ENCODE results near the gene GAS7. TPM values are rescaled to one million over a fixed set of nuclear protein-coding genes. Genes with fewer than 3 reads are reported as not detected.

The GAS7 gene
- total RNA-seq, 1 donor from 2014 or later = 72.7 TPM

GRCh38 chr17:10082795-10083194, 115.6 kb downstream of the GAS7 start:
- TF ChIP-seq, protein P1, sequence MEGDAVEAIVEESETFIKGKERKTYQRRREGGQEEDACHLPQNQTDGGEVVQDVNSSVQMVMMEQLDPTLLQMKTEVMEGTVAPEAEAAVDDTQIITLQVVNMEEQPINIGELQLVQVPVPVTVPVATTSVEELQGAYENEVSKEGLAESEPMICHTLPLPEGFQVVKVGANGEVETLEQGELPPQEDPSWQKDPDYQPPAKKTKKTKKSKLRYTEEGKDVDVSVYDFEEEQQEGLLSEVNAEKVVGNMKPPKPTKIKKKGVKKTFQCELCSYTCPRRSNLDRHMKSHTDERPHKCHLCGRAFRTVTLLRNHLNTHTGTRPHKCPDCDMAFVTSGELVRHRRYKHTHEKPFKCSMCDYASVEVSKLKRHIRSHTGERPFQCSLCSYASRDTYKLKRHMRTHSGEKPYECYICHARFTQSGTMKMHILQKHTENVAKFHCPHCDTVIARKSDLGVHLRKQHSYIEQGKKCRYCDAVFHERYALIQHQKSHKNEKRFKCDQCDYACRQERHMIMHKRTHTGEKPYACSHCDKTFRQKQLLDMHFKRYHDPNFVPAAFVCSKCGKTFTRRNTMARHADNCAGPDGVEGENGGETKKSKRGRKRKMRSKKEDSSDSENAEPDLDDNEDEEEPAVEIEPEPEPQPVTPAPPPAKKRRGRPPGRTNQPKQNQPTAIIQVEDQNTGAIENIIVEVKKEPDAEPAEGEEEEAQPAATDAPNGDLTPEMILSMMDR (conservative IDR thresholded peaks at IDR 0.05) = no peak
- H3K9me3 Mint-ChIP-seq = peaks cover 6% of the 10 kb centered on the region
- no peak for DNase-seq (ENCODE audit: low read depth, low spot score)
- H3K27me3 Mint-ChIP-seq (ENCODE audit: low read depth) = no peaks in the 10 kb centered on the region
- H3K27ac Mint-ChIP-seq (ENCODE audit: unreplicated experiment) = no peak overlapping the region
- H3K4me3 Mint-ChIP-seq = no peak overlapping the region
- peaks cover 2% of the 10 kb centered on the region for H3K36me3 Mint-ChIP-seq (ENCODE audit: low read depth)
- H3K4me1 Mint-ChIP-seq = peaks cover 8% of the 10 kb centered on the region

DNA sequence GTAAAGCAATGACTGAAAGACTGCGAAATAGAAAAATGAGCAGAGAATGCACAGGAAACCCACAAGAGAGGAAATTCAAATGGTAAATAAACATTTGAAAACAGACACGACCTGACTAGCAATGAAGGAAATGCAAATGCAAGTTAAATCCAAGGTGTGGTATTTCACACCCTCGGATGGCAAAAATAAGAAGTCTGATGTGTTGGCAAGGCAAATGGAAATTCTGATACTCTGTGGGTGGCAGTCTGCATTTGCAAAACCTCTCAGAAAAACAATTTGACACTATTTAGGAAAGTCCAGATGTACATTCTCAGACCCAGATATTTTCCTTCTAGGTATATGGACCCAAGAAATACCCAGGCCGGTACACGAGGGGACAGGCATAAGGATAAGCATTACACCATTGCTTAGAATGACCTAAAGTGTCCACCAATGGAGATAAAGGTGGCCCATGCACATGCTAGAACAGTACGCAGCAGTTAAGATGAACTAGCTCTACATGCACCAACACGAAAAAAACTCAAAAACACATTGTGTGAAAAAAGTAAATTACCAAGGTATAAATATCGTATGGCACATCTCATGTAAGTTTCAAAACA, 116.7 kb downstream of the GAS7 start:
- no peak overlapping the region for H3K4me3 Mint-ChIP-seq
- TF ChIP-seq, protein P1 (conservative IDR thresholded peaks at IDR 0.05) = no peak
- peaks cover 3% of the 10 kb centered on the region for H3K36me3 Mint-ChIP-seq (ENCODE audit: low read depth)
- DNase-seq (ENCODE audit: low read depth, low spot score) = no peak
- H3K27me3 Mint-ChIP-seq (ENCODE audit: low read depth) = no peaks in the 10 kb centered on the region
- peaks cover 10% of the 10 kb centered on the region for H3K9me3 Mint-ChIP-seq
- H3K27ac Mint-ChIP-seq (ENCODE audit: unreplicated experiment) = no peak overlapping the region
- peaks cover 9% of the 10 kb centered on the region for H3K4me1 Mint-ChIP-seq

DNA sequence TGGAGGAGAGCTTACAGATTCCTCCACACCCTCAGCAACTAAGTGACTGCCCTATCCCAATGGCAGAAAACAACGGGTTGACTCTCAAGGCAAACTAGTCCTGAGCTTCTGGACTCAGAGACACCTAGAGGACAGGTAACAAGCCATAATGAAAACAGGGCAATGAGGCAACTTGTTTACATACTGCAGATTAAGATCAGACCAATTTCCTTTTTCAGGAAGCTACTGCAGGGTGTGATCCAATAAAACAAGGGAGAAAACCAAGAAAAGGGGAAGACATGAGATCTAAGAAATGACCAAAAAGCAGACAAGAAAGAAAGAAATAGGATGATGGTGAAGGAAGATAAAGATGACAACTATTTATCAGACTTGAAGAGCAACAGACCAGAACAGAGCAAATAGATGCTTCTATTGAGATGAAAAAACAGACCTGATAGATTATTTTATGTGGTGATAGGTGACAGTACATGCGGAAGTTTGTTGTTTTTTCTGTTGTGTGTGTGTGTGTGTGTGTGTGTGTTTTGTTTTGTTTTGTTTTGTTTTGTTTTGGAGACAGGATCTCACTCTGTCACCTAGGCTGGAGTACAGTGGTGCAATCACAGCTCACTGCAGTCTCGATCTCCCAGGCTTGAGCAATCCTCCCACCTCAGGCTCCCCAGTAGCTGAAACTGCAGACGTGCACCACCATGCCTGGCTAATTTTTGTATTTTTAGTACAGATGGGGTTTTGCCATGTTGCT, 120.7 kb downstream of the GAS7 start:
- TF ChIP-seq, protein P1 (conservative IDR thresholded peaks at IDR 0.05) = no peak
- H3K27me3 Mint-ChIP-seq (ENCODE audit: low read depth) = no peaks in the 10 kb centered on the region
- DNase-seq (ENCODE audit: low read depth, low spot score) = no peak

DNA sequence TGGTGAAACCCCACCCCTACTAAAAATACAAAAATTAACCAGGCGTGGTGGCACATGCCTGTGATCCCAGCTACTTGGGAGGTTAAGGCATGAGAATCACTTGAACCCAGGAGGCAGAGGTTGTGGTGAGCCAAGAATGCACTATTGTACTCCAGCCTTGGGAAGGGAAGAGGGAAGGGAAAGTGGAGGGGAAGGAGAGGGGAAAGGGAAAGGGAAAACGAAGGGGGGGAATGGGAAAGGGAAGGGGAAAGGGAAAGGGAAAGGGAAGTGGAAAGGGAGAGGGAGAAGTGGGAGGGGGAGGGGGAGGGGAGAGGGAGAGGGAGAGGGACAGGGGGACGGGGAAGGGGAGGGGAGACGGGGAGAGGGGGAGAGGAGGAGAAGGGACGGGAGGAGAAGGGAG, 122.5 kb downstream of the GAS7 start:
- H3K4me1 Mint-ChIP-seq = peaks cover 17% of the 10 kb centered on the region
- H3K4me3 Mint-ChIP-seq = no peak overlapping the region
- peaks cover 3% of the 10 kb centered on the region for H3K36me3 Mint-ChIP-seq (ENCODE audit: low read depth)

More for the DNA sequence above, 120.7 kb downstream of the GAS7 start:
- no peak overlapping the region for H3K27ac Mint-ChIP-seq (ENCODE audit: unreplicated experiment)
- H3K9me3 Mint-ChIP-seq = peaks cover 5% of the 10 kb centered on the region
- H3K36me3 Mint-ChIP-seq (ENCODE audit: low read depth) = peaks cover 5% of the 10 kb centered on the region
- peaks cover 17% of the 10 kb centered on the region for H3K4me1 Mint-ChIP-seq
- H3K4me3 Mint-ChIP-seq = no peak overlapping the region

GRCh38 chr17:10073941-10074340, 124.5 kb downstream of the GAS7 start:
- peaks cover 25% of the 10 kb centered on the region for H3K4me1 Mint-ChIP-seq
- H3K27me3 Mint-ChIP-seq (ENCODE audit: low read depth) = no peaks in the 10 kb centered on the region
- TF ChIP-seq, protein P1 (conservative IDR thresholded peaks at IDR 0.05) = no peak
- DNase-seq (ENCODE audit: low read depth, low spot score) = no peak
- H3K27ac Mint-ChIP-seq (ENCODE audit: unreplicated experiment) = no peak overlapping the region
- H3K4me3 Mint-ChIP-seq = no peak overlapping the region
- H3K36me3 Mint-ChIP-seq (ENCODE audit: low read depth) = peaks cover 3% of the 10 kb centered on the region
- peaks cover 4% of the 10 kb centered on the region for H3K9me3 Mint-ChIP-seq

More for the DNA sequence above, 122.5 kb downstream of the GAS7 start:
- DNase-seq (ENCODE audit: low read depth, low spot score) = no peak
- no peak overlapping the region for H3K27ac Mint-ChIP-seq (ENCODE audit: unreplicated experiment)
- H3K9me3 Mint-ChIP-seq = peaks cover 4% of the 10 kb centered on the region
- TF ChIP-seq, protein P1 (conservative IDR thresholded peaks at IDR 0.05) = no peak
- no peaks in the 10 kb centered on the region for H3K27me3 Mint-ChIP-seq (ENCODE audit: low read depth)

Data from neural crest cell (in vitro differentiated cells).